Measurements from ENCODE around the gene TLE4.

Gene TLE4

DNA sequence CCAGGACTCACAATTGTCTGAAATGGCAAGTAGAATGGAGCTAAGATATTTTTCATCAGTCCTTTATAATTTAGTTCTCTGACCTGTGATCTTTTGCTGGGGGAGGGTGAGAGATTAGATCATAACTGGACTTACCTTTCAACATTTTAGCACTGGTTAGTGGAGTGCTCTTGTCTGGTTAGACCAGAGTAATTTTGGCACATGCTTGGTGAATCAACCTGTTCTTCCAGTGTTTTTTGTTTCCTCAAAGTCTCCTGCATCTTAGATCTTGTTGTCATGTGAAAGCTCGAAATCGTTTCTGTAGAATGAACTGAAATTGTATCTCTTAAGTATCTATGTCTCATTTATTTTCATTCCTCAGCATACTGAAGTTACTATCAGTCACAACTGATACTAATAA, 122.4 kb downstream of the TLE4 start:
- no peak for DNase-seq

DNA sequence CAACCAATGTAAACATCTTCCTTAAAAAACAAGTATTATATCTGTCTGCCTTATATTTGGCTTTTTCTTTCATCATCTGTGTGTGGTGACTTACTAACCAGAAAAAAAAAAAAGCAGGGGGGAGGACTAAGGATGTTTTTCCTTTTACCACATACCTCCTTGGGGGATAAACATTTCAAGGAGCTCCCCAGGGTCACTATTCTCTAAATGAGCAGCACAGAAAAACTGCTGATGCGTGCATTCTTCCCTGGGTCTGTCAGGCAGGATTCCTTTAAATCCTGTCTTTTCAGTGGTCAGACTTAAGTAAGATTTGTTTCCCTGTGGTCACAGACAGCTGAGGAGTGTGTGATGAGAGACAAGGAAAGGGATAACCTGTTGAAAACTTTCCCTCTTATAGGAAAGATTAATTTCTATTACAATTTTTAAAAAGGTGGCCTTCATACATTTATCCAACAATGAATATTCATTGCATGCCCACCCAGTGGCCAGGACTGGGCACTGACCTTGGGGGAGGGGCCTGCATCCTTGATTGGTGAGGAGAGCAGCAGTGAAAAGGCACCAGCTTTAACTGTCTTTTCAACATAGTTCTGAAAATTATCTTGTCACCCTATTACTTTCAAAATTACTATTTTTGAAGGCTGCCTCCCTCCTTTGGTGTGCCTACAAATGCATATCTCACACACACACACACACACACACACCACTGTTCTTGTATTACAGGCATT, 123.1 kb downstream of the TLE4 start:
- no peak for DNase-seq

DNA sequence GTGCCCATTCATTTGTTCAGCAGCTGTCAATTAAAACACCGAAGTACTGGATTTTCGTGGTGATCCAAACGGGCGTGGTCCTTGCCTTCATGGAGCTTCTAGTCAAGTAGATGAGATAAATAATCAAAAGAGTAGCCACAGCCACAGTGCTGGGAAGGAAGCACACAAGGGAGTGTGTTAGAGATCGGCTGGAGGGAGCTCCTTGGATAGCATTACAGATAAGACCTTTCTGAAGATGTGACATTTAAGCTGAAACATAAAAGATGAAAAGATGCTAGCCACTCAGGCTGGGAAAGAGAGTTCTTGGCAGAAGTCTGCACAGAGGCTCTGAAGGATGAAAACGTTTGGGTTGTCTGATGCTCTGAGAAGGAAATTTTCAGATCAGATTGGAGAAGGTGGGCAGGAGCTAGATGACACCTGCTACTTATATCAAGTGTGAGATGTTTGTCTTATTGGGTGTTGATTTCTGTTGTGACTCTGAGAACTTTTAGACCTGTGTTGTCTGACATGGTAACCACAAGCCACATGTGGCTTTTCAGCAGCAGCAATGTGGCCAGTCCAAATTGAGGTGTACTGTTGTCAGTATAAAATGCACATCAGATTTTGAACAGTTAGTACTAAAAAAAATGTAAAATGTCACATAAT, 123.9 kb downstream of the TLE4 start:
- DNase-seq, result no peak

DNA sequence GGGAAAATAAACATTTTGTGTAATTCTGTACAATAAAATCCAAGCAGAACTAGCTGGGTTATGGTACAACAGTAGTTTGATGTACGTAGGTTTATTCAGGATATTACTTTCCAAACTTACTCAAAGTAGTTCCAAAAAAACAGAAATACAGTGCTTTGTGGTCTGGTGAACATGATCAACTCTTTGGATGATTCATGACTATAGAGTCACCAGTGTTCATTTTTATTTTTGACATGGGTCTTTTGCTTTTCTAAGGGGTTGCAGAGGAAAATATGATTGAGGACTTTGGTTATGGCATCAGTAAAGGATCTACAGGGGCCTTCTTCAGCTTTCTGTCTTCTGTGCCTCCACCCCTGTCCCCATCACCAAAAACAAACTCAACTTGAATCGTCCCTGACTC, 127.2 kb downstream of the TLE4 start:
- DNase-seq, result no peak

DNA sequence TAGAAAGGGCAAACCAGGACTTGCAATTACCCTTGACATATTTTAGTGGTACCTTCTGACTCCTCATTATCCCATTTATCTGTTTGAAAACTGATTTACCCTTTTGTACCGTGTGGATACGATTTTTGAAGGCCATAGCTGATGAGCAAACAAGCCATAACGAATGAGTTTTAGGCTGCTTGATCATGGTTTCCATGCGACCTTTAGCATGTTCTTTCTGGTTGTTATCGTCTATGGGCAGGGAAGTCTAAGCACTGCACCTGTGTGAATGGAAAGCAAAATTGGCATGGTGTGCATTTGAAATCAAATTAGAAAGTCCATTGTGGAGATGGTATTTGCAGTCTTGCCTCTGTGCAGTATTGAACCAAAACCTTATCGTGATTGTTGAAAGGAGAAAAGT, 127.7 kb downstream of the TLE4 start:
- DNase-seq, result no peak

DNA sequence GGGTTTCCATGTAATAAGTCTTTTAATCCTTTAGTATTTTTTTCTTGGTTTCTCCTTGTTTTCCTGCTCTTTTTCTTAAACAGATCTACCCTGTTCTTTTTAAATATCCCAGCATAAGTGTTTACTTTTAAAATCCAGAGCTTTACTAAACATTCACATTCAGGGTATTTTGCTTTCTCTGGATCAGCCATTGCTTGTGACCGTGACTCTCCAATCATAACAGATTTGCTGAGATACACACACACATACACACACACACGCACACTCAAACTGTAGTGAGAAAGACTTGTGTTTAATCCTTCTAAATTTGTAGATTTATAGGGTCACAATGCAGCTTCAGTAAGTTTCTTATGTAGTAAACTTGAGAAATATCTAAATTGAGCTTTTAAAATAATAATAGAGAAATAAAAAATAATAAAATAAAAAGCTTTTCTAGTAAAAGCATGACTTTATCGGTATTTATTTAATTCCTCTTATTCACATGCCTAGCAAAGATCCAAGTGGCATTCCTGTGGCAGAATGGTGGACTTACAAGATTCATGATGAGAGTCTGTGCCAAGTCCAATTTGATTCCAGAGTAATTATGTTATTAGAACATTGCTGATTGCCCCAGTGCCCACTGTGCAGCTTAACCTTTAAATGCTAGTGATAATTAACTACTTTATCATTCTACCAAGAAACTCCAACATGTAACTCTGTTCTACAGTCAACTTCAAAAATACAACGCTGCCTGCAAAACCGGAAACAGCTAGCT, 129.0 kb downstream of the TLE4 start:
- no peak for DNase-seq

DNA sequence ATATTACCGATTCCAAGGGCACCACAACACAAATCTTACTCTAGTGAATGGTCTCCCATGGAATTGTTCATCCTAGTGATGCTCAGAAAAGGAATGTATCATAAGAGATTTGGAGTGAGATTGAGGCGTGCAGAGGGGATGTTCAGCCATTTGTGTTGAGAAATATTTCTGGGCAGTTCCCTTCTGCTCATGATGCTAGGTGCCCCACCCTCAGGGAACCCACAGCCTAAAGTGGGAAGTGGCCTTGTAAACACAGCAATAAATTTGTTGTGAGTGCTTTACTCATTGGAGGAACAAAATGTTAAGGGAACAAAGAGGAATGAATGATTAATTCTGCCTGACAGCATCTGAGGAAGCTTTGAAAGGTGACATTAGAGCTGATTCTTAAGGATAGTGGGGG, 129.9 kb downstream of the TLE4 start:
- DNase-seq, result no peak

DNA sequence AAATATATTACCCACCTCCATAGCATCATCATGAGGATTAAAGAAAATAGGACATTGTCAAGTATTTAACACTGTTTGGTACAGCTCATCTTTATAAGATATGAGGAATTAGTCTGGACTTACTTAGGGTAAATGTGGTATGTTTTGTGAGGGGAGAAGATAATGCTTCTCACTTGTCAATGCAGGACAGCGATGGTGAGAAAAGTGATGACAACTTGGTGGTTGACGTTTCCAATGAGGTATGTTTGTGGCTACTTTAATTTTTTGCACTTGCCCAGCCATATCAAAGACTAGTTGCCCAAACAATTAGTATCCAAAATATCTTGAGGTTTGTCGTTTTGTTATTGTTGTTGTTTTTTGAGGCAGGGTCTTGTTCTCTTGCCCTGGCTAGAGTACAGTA, 133.9 kb downstream of the TLE4 start:
- DNase-seq, result no peak

DNA sequence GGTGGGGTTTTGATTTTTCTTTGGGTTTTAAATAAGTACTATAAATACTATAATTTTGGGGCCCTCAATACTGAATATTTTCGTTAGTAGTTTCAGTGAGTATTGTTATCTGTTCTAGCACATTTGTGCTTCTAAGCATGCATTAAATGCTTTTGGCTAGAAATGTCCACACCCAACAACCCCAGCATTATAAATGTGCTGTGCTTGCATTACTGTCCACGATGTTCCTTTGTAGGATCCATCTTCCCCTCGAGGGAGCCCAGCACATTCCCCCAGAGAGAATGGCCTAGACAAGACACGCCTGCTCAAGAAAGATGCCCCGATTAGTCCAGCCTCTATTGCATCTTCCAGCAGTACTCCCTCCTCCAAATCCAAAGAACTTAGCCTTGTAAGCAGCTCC, 134.7 kb downstream of the TLE4 start:
- DNase-seq, result no peak

DNA sequence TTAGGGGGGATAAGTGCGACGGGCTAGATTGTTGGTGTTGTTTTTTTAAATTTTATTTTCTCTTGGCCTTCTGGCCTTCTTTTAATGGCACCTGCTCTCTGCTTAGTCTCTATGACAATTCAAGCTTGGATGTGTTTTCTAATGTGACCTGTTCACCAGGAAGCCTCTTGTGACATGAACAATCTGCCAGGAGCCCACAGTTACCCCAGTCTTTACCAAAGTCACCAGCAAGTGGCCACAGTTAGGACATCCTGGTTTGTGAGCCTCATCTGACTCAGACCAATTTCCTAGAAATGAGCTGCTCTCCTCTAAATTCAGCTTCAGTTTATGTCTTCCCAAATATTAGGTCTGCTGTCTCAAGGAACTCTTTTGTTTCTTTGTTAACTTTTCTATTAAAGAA, 135.8 kb downstream of the TLE4 start:
- DNase-seq, result no peak

DNA sequence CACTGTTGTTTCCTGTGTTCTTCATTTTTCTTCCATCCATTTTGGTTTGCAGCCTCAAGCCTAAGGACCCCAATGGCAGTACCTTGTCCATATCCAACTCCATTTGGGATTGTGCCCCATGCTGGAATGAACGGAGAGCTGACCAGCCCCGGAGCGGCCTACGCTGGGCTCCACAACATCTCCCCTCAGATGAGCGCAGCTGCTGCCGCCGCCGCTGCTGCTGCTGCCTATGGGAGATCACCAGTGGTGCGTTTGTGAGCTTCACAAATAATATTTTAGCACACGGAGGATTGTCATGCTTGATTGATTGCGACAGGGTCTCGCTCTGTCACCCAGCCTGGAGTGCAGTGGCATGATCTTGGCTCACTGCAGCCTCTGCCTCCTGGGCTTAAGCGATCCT, 136.8 kb downstream of the TLE4 start:
- no peak for DNase-seq

DNA sequence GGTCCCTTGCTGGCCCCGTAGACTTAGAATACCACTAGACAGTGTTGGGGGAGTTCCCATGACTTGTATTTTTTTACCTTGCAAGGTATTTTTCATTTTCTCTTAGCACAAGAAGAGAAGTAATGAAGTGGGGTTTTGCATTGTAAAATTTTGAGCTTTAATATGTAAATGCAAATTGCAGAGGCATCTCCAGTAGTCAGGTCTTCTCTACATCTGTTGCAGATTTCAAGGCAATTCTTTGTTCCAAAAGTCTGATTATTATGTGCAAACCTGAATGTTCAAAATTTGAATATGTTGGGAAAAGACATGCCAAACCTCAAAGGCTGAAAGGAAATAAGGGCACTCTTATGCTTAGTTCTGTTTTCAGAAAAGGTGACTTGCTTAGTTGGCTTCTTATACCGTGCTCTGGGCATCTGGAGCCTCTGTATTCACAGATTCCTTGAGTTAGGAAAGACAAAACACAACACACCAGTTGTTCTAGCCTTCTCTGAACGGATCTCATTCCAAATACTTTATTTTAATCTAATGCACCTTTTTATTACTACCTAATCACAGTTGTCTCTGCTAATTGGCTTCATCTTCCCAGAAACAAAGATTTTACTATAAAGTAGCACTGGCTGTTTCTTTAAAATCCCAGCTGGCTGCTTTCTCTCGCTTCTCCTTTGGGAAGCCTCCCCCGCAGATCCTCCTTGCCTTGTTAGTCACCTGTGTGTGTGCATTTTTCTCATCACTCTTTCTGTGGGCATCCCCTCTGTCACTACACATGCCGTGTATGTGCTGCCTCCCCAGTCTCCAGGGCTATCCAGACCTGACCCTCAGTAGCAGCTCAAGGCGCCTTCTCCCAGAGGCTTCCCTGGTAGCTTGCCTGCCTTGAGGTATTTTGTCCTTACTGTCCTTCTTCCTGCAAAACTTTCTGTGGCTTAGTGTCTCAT, 138.2 kb downstream of the TLE4 start:
- no peak for DNase-seq

DNA sequence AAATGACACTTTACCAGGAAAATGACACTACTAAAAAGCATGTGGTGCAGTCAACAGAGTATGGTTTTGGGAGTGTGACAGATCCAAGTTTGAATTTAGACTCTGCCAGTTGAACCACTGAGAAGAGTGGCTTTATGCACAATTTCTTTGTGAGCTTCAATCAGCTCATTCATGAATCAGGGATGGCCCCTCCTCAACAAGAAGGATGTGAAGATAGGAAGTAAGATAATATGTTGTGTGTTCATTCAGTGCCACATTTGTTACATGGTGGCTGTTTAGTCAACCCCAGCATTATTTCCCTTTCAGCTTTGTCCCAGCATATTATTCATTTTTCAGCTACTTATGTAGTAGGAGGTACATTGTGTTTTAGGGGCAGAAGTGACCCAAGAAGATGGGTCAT, 140.1 kb downstream of the TLE4 start:
- DNase-seq, result no peak

DNA sequence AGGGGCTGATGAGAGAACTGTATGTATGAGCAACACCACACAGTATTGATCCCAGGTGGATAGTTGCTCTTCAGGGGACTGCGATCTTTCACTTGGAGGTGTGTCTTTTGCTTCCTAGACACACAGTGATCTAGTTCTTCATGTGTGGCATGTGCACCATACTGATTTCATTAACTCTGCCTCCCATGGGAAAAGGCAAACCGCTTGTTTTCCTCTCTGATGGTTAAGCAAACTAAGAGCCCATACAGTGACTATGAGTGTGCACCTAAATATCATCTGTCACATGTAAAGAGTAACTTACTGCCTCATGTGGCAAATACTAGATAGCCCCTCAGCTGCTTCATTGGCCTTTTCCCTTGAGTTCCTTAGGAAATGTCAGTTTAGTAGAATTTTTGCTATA, 147.3 kb downstream of the TLE4 start:
- no peak for DNase-seq

DNA sequence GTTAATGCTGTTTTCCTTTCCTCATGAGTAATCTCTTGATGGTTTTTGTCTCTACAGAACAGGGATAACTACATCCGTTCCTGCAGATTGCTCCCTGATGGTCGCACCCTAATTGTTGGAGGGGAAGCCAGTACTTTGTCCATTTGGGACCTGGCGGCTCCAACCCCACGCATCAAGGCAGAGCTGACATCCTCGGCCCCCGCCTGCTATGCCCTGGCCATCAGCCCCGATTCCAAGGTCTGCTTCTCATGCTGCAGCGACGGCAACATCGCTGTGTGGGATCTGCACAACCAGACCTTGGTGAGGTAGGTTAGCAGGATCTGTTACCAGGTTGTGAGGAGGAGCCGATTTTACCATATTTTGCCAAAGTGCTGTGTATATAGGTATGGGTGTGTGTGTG, 148.2 kb downstream of the TLE4 start:
- DNase-seq, result no peak

DNA sequence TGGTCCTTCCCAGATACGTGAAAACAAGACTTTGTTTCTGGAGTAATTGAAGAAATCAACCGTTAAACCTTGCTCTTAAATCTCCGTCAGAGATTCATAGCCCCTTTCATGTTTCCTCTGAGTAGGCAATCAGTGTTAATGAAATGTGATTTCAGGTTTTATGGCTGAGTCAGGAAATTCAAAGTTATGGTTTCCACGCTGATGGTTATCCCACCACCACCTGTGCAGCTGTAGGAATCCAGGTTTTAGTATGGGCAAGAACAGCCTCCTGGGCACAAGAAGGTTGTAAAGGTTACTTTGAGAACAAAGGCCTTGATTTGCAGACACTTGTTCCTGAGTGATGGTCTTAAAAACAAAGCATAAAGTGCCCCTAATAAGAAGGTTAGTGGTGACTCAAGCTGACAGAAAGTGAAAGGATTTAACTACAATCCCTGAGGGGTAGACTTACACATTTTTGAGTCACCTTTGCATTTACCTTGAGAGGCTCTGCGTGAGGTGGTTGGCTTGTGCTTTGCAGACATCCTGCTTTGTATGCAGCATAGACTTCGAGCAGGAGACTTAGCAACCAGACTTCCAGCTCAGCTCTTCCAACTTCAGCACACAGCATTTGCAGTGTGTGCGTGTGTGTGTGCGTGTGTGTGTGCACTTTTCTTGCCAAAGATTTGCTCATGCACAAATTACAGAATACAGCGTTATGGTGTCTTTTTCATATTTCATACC, 159.6 kb downstream of the TLE4 start:
- no peak for DNase-seq

DNA sequence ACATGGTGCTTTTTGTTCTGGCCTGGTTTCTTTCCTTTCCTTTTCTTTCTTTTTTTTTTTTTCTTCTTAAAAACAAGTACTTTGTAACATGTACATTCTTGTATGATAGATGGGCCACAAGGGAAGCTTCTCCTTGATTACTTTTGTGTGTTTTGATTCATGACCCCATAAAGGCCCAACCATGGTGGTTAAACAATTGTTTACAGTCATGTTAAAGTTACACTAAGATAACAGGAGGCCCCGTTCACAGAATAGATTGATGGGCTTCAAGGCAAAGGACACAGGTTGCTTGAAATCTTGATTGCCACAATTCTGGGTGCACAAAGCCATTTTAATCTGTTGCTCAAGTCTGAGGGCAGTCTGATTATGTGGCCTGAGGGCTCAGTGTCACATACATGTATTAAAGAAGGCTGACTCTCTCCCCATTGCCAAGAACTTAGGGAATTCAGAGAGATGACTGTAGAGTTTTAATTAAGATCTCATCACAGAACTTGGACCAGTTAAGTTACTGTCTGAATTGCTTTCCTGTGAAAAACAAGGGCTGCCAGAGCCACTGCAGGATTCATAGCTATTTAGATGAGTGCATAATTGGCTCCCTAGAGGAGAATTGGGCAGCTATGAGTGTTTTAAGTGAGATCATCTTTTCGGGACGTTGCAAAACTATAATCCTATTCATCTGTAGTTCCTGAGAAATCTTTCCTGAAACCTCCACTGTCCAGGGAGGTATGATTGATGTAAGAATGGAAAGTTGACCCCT, 163.4 kb downstream of the TLE4 start:
- DNase-seq, result no peak

DNA sequence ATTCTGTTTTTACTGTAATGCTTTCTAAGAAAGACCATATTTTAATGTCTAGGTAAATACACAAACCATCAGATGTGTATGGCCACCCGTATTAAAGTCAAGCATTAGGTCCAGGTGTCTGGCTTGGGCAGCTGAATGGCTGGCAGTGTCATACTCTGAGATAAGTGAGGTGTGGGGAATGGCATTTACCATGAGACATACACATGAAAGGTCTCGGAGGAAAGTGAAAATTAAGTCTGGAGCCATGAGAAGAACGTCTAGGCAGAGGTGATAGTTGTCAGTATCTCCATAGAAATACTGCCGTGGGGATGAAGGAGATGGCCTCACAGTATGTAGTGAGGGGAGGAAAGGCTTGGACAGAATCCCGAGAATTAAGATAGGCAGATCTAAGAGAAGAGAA, 164.3 kb downstream of the TLE4 start:
- DNase-seq, result no peak

DNA sequence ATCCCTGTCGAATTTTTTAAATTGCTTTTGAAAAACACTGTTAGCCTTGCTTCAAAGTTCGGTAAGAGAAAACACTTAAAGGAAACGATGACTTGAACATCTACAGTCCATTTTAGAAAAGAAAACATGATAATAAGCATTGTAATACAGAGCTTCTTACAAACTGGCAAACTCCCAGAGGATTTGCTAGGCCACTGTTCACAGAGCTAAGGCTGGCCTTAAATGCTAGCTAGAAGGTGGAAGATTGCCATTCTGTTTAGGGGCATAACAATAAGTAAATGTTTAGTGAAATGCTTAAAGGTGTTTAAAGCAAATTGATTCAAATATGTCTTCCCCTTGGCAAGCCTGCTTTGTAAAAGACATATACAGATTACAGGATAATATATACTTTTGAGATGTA, 169.6 kb downstream of the TLE4 start:
- no peak for DNase-seq

DNA sequence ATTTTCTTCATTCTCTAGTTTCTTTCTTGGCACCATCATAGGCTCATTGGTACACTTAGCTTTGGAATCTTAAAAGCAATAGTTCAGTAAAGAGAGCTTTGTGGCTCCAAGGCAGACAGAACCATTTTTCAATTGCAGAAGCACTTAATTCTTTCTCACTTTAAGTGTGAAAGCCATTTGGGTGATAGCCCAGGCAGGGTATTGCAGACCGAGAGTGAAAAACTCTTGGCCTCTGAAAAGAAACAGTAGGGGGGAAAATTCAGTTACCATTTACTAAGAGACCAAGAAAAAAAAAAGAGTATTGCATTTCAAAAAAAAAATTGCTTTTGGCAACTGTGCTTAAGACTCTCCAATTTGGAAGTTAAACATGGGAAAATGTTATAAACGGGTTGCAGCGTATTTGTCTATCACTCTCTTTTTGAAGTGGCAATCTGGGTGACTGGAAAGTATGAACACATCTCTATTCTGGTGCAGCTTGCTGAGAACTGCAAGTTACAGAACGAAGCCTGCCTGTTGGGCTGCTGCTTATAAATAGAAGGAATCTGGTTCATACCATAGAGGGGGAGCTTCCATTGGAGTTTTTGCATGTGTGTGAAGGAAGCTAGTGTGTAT, 170.5 kb downstream of the TLE4 start:
- no peak for DNase-seq

DNA sequence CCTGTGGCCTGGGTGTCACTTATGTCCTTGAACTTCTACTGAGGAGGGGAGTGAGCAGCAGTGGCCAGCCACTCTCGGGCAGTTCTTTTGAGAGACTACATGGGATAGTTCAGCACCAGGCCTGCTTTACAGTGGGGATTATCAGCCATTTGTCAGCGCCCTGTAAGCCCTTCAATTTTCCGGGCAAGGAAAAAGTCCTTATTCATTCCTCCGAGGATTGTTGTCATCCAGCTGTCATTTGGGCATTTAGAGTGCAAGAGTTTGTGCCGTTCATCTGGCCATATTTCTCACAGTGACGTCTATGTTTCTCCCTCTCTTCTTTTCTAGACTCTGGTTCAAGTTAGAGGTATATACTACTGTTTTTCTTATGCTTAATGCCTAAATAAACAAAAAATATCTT, 172.8 kb downstream of the TLE4 start:
- DNase-seq, result no peak
